Measurements from ENCODE around the gene SLC9A8. TPM values are rescaled to one million over a fixed set of nuclear protein-coding genes. Genes with fewer than 3 reads are reported as not detected.

SLC9A8 gene
- total RNA-seq, 1 donor from 2014 or later = 6.2 TPM

GRCh38 chr20:49794336-49795134, 18.1 kb upstream of the SLC9A8 start:
- Histone ChIP-seq H3K36me3 (ENCODE audit: insufficient read depth, low read length) (no peaks in the 10 kb centered on the region), H3K27ac (ENCODE audit: low read depth, low read length) (no peak overlapping the region), H3K4me2 (ENCODE audit: low read length) (no peak overlapping the region), H3K27me3 (ENCODE audit: insufficient read depth, low read length) (peaks cover 9% of the 10 kb centered on the region), H3K9ac (ENCODE audit: low read length) (no peak overlapping the region), H3K9me3 (ENCODE audit: insufficient read depth, low read depth, low read length) (no peaks in the 10 kb centered on the region), H4K20me1 (ENCODE audit: insufficient read depth, low read length) (no peaks in the 10 kb centered on the region), H3K79me2 (ENCODE audit: insufficient read depth, low read length) (no peaks in the 10 kb centered on the region), H3K4me1 (ENCODE audit: insufficient read depth, low read length) (no peaks in the 10 kb centered on the region), H2AFZ (ENCODE audit: low read depth, low read length) (no peak overlapping the region), H3K4me3 (ENCODE audit: insufficient read depth, low read depth, low read length) (no peak overlapping the region)
- Mint-ChIP-seq H3K27ac (ENCODE audit: unreplicated experiment) (no peak overlapping the region), H3K4me1 (ENCODE audit: low read depth, unreplicated experiment) (peaks cover 2% of the 10 kb centered on the region), H3K9me3 (ENCODE audit: unreplicated experiment) (no peaks in the 10 kb centered on the region), H3K36me3 (ENCODE audit: low read depth, unreplicated experiment) (no peaks in the 10 kb centered on the region), H3K4me3 (ENCODE audit: unreplicated experiment) (no peak overlapping the region), H3K27me3 (ENCODE audit: low read depth, unreplicated experiment) (peaks cover 14% of the 10 kb centered on the region)
- no peak for DNase-seq (ENCODE audit: low read depth)
- no peak for FAIRE-seq
- no peak for TF ChIP-seq CTCF (IDR thresholded peaks at IDR 0.05; ENCODE audit: insufficient read depth, low read depth, low read length)
- no peak for TF ChIP-seq EZH2 (IDR thresholded peaks at IDR 0.05; ENCODE audit: insufficient read depth, low read length)

- Mint-ChIP-seq H3K27ac (ENCODE audit: unreplicated experiment) (no peak overlapping the region), H3K36me3 (ENCODE audit: low read depth, unreplicated experiment) (no peaks in the 10 kb centered on the region), H3K27me3 (ENCODE audit: low read depth, unreplicated experiment) (peaks cover 14% of the 10 kb centered on the region), H3K4me3 (ENCODE audit: unreplicated experiment) (no peak overlapping the region), H3K9me3 (ENCODE audit: unreplicated experiment) (no peaks in the 10 kb centered on the region), H3K4me1 (ENCODE audit: low read depth, unreplicated experiment) (peaks cover 2% of the 10 kb centered on the region)
- no peaks in the 10 kb centered on the region for H3K4me1 ChIP-seq (ENCODE audit: insufficient read depth, low read length)
- H3K27me3 ChIP-seq (ENCODE audit: insufficient read depth, low read length) = peaks cover 9% of the 10 kb centered on the region
- TF ChIP-seq EZH2 (IDR thresholded peaks at IDR 0.05; ENCODE audit: insufficient read depth, low read length) = no peak
- no peak for TF ChIP-seq CTCF (IDR thresholded peaks at IDR 0.05; ENCODE audit: insufficient read depth, low read depth, low read length)
- no peaks in the 10 kb centered on the region for H3K79me2 ChIP-seq (ENCODE audit: insufficient read depth, low read length)
- H3K27ac ChIP-seq (ENCODE audit: low read depth, low read length) = no peak overlapping the region
- H3K36me3 ChIP-seq (ENCODE audit: insufficient read depth, low read length) = no peaks in the 10 kb centered on the region
- no peaks in the 10 kb centered on the region for H3K9me3 ChIP-seq (ENCODE audit: insufficient read depth, low read depth, low read length)
- DNase-seq (ENCODE audit: low read depth) = no peak
- H3K9ac ChIP-seq (ENCODE audit: low read length) = no peak overlapping the region
- H2AFZ ChIP-seq (ENCODE audit: low read depth, low read length) = no peak overlapping the region
- H4K20me1 ChIP-seq (ENCODE audit: insufficient read depth, low read length) = no peaks in the 10 kb centered on the region
- FAIRE-seq = no peak
- H3K4me3 ChIP-seq (ENCODE audit: insufficient read depth, low read depth, low read length) = no peak overlapping the region
- H3K4me2 ChIP-seq (ENCODE audit: low read length) = no peak overlapping the region
Measured at GRCh38 chr20:49795135-49795424, 17.5 kb upstream of the SLC9A8 start.

DNA sequence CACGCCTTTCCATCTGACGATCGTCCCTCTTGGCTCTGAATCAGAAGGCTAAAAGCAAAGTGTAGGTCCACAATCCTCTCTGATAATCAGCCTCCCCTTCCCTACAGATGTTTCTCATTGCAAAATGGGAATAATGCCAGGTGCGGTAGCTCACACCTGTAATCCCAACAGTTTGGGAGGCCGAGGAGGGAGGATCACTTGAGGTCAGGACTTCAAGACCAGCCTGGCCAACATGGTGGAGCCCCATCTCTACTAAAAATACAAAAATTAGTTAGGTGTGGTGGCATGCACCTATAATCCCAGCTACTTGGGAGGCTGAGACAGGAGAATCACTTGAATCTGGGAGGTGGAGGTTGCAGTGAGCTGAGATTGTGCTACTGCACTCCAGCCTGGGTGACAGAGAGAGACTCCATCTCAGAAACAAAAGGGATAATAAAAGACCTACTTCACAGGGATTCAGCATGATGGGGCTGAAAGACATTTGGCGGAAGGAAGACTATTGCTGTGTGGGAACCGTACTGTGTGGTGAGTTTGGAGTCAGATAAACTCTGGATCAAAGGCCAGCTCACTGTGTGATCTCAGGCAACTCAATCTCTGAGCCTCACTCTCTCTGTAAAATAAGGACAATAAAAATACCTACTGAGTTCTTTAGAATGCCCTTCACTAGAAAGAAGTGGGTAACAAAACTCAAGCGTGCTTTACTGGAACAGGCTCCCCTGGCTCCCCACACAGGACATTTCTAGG, 15.9 kb upstream of the SLC9A8 start:
- H3K4me1 Mint-ChIP-seq (ENCODE audit: low read depth, unreplicated experiment) = peaks cover 2% of the 10 kb centered on the region
- no peaks in the 10 kb centered on the region for H3K4me1 ChIP-seq (ENCODE audit: insufficient read depth, low read length)
- H3K4me2 ChIP-seq (ENCODE audit: low read length) = no peak overlapping the region
- H3K79me2 ChIP-seq (ENCODE audit: insufficient read depth, low read length) = no peaks in the 10 kb centered on the region
- DNase-seq (ENCODE audit: low read depth) (no peak), FAIRE-seq (no peak)
- peaks cover 11% of the 10 kb centered on the region for H3K27me3 Mint-ChIP-seq (ENCODE audit: low read depth, unreplicated experiment)
- no peaks in the 10 kb centered on the region for H3K36me3 ChIP-seq (ENCODE audit: insufficient read depth, low read length)
- peaks cover 9% of the 10 kb centered on the region for H3K27me3 ChIP-seq (ENCODE audit: insufficient read depth, low read length)
- H3K9me3 ChIP-seq (ENCODE audit: insufficient read depth, low read depth, low read length) = no peaks in the 10 kb centered on the region
- H3K36me3 Mint-ChIP-seq (ENCODE audit: low read depth, unreplicated experiment) = no peaks in the 10 kb centered on the region
- H3K4me3 Mint-ChIP-seq (ENCODE audit: unreplicated experiment) = no peak overlapping the region
- no peaks in the 10 kb centered on the region for H3K9me3 Mint-ChIP-seq (ENCODE audit: unreplicated experiment)
- H3K4me3 ChIP-seq (ENCODE audit: insufficient read depth, low read depth, low read length) = no peak overlapping the region
- H3K9ac ChIP-seq (ENCODE audit: low read length) = no peak overlapping the region
- no peak for TF ChIP-seq CTCF (IDR thresholded peaks at IDR 0.05; ENCODE audit: insufficient read depth, low read depth, low read length)
- TF ChIP-seq EZH2 (IDR thresholded peaks at IDR 0.05; ENCODE audit: insufficient read depth, low read length) = no peak
- no peak overlapping the region for H3K27ac Mint-ChIP-seq (ENCODE audit: unreplicated experiment)
- H3K27ac ChIP-seq (ENCODE audit: low read depth, low read length) = no peak overlapping the region
- H2AFZ ChIP-seq (ENCODE audit: low read depth, low read length) = no peak overlapping the region
- no peaks in the 10 kb centered on the region for H4K20me1 ChIP-seq (ENCODE audit: insufficient read depth, low read length)

Data from astrocyte (in vitro differentiated cells and primary cell).